ENCODE data around the gene TPK1.
"Not testable (repeated sequence)": the region's sequence is repeated elsewhere in the genome, so short reads cannot be mapped to it uniquely, and the experiment has no call there.

TPK1 gene

GRCh38 chr7:144822223-144822622 is 13.6 kb downstream of the TPK1 start:
- DNase-seq (ENCODE audit: low spot score), result no peak

- no peak for DNase-seq (ENCODE audit: low spot score)
These were observed 14.8 kb downstream of the TPK1 start for GRCh38 chr7:144821067-144821466.

GRCh38 chr7:144820552-144820951 is 15.3 kb downstream of the TPK1 start:
- DNase-seq (ENCODE audit: low spot score), result no peak

GRCh38 chr7:144819566-144819965 is 16.3 kb downstream of the TPK1 start:
- no peak for DNase-seq (ENCODE audit: low spot score)

GRCh38 chr7:144818511-144818910 is 17.3 kb downstream of the TPK1 start:
- no peak for DNase-seq (ENCODE audit: low spot score)

GRCh38 chr7:144817001-144817400 is 18.9 kb downstream of the TPK1 start:
- no peak for DNase-seq (ENCODE audit: low spot score)

GRCh38 chr7:144814299-144814698 is 21.6 kb downstream of the TPK1 start:
- no peak for DNase-seq (ENCODE audit: low spot score)

GRCh38 chr7:144812379-144813283 is 23.2 kb downstream of the TPK1 start:
- DNase-seq (ENCODE audit: low spot score), result no peak

- no peak for DNase-seq (ENCODE audit: low spot score)
These were observed 30.1 kb downstream of the TPK1 start for GRCh38 chr7:144805627-144806239.

- DNase-seq (ENCODE audit: low spot score), result not testable (repeated sequence)
These were observed 35.0 kb downstream of the TPK1 start for GRCh38 chr7:144800678-144801436.

GRCh38 chr7:144796919-144797318 is 38.9 kb downstream of the TPK1 start:
- no peak for DNase-seq (ENCODE audit: low spot score)

GRCh38 chr7:144792050-144792449 is 43.8 kb downstream of the TPK1 start:
- no peak for DNase-seq (ENCODE audit: low spot score)

GRCh38 chr7:144791488-144791887 is 44.4 kb downstream of the TPK1 start:
- DNase-seq (ENCODE audit: low spot score), result no peak

GRCh38 chr7:144787127-144787526 is 48.7 kb downstream of the TPK1 start:
- no peak for DNase-seq (ENCODE audit: low spot score)

- DNase-seq (ENCODE audit: low spot score), result no peak
These were observed 49.3 kb downstream of the TPK1 start for GRCh38 chr7:144786522-144786921.

- no peak for DNase-seq (ENCODE audit: low spot score)
These were observed 49.8 kb downstream of the TPK1 start for GRCh38 chr7:144786079-144786478.

- no peak for DNase-seq (ENCODE audit: low spot score)
These were observed 50.3 kb downstream of the TPK1 start for GRCh38 chr7:144785521-144785920.

GRCh38 chr7:144784943-144785342 is 50.9 kb downstream of the TPK1 start:
- no peak for DNase-seq (ENCODE audit: low spot score)

- DNase-seq (ENCODE audit: low spot score), result no peak
These were observed 51.4 kb downstream of the TPK1 start for GRCh38 chr7:144784441-144784840.

- DNase-seq (ENCODE audit: low spot score), result no peak
These were observed 53.0 kb downstream of the TPK1 start for GRCh38 chr7:144782883-144783282.

GRCh38 chr7:144780071-144780608 is 55.7 kb downstream of the TPK1 start:
- DNase-seq (ENCODE audit: low spot score), result no peak

- not testable (repeated sequence) for DNase-seq (ENCODE audit: low spot score)
These were observed 58.0 kb downstream of the TPK1 start for GRCh38 chr7:144777889-144778288.

Data from hepatic stellate cell (primary cell).